ENCODE results near the gene TM2D3. TPM values are rescaled to one million over a fixed set of nuclear protein-coding genes. Genes with fewer than 3 reads are reported as not detected.

TM2D3 gene, protein sequence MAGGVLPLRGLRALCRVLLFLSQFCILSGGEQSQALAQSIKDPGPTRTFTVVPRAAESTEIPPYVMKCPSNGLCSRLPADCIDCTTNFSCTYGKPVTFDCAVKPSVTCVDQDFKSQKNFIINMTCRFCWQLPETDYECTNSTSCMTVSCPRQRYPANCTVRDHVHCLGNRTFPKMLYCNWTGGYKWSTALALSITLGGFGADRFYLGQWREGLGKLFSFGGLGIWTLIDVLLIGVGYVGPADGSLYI
- 59.1 TPM for total RNA-seq

DNA sequence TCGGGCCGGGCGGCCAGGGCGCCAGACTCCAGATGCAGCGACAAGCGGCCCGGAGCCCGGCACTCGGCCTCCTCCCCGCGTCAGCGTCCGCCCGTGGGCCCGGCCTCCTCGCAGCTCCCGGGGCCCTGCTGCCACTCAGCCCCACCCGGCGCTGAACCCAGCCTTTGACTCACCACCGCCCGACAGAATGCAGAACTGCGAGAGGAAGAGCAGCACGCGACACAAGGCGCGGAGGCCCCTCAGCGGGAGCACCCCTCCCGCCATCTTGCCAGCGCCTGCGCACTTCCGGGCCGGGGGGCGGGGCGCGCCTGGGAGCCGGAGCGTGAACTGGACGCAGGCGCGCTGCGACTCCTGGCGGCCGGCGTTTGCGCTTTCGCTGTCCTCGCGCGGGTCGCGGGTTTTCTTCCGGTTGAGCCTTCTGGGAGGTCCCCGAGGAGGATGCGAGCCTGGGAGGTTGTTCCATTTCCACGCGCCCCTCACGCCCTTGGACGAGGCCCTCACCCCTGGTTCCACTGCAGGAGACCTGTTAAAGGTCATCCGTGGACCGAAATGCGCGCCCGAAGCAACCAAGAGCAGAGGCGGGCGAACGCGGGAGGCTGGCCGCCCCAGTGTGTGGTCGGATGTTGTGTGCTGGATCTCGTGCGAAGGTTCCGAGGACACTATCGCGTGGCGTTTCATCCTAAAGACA is at the start of gene TM2D3:
TM2D3 (minus strand) TSS at position 284 of the 688 bp plus-strand sequence; CDS start at position 264, 20 bp downstream.
- peak; percentile 94 for DNase-seq (ENCODE audit: low spot score)

DNA sequence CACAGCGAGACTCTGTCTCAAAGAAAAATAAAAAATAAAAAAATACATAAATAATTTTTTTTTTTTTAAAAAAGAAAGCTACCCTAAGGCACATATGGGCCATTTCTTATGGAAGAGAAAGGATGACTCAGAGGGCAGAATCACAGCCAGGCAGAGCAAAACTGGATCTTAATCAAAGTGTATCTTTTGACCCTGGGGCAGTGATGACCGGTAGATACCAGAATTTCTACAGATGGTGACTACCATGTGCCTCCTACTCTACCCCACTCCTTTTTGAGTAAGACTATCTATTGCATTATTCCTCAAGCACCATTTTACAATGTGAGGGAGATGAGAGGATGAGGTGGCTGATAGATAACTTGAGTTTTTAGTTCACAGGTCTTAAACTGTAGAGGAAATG is 46.1 kb upstream of the TM2D3 start:
- no peak for DNase-seq (ENCODE audit: low spot score)

DNA sequence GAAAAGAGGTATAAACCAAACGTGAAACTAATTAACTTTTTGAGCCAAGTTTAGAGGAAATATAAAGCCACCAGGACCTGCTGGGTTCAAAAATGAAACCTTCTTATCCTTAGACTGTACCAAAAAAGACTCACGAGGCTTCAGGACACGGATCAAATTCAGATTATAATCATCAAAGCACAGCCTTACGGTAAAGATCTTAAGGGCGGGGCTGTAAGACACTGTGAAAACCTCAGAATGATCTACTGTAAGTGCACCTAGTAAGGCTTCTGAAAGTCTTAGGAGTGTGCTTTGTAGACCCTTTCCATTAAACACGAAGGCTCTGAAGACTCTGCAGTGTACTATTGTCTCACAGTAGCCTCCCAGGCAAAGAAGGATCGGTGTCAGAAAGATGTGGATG is 45.3 kb upstream of the TM2D3 start:
- DNase-seq (ENCODE audit: low spot score), result no peak

DNA sequence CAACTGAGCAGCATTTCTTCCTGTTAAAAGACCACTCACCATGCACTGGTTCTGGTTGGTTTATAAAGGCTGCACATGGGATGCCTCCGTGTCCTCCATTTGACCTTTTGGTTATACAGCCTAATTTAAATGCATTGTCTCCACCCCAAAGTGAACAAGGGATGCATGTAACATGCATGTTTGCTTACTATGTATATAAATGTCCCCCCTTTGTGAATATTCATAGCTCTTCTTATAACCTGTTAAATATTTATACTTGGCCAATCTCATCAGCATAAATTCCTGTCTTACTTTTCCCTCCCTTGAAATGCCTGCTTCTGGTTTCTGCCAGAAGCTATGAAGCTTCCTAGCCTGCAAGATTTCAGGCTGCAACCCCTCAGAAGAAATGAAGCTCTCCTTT is 44.6 kb upstream of the TM2D3 start:
- DNase-seq (ENCODE audit: low spot score), result no peak

DNA sequence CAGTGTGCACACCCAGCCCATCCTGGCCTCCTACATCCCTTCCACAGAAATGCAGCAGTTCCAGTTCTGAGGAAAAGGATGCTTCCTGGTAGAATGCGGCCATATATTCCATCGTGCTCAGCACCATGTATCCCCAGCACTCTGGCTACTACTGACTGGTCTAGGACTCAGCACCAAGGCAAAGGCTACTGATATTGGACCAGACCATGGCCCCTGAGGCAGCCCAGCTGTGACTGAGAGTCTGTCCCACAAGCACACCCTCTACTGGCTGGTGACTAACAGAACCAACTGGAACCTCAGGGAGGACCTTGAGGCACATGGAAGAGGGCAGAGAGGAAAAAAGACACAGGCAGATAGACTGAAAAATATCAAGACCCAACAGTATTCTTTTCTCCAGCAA is 42.1 kb upstream of the TM2D3 start:
- no peak for DNase-seq (ENCODE audit: low spot score)

DNA sequence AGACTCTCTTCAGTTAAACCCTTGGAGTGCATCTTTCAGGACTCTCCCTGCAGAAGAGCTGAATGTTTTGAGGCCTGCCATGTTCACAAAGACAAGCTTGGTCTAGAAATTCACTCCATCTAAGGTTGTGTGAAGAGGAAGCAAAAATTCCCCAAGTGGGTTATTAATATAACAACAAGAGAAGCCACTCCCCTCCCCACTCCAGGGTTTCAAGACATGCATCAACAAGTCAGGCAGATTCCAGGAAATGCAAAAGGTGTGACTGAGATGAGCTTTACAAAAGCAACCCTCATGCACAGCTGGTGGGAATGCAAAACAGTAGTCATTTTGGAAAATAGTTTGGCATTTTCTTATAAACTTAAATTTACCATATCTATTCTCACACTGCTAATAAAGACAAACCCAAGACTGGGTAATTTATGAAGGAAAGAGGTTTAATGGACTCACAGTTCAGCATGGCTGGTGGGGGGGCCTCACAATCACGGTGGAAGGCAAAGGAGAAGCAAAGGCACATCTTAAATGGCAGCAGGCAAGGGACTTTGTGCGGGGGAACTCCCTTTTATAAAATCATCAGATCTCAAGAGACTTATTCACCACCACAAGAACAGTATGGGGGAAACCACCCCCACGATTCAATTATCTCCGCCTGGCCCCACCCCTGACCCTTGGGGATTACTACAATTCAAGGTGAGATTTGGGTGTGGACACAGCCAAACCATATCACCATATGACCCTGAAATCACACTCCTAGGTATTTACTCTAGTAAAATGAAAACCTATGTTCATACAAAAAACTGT is 40.8 kb upstream of the TM2D3 start:
- DNase-seq (ENCODE audit: low spot score), result no peak

DNA sequence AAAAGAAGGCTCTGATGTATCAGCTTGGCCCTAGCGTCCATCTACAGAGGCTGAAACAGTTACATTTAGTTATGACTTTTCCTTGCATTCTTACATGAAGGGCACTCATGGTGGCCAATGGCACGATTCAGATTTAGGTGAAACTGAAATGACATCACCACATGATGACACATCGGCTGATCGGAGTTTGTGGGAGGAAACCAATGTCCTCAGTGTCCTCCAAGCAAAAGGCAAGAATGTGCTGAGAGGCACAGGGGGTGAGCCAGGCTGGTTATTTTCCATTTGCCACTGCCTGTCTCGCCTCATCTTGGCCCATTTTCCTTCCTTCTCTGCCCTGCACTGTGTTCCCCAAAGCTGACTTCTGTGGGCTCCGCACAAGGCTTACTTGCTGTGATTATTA is 37.7 kb upstream of the TM2D3 start:
- DNase-seq (ENCODE audit: low spot score), result no peak

DNA sequence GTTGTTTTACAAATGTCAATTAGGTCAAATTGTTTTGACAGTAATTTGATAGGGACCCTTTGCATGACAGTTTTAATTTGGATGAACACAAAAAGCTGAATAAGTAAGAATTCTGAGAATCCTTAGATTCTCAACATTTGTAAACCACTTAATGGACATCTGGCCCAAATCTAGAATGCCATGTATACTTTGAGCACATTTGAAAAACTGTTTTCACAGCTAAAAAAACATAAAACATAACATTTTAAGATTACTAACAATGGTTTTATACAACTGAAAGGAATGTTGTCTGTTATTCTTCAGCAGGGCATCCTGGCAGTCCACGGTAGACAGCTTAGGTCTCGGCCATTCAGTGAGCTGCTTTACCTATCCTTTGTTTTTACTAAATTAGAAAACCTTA is 34.5 kb upstream of the TM2D3 start:
- DNase-seq (ENCODE audit: low spot score), result no peak

DNA sequence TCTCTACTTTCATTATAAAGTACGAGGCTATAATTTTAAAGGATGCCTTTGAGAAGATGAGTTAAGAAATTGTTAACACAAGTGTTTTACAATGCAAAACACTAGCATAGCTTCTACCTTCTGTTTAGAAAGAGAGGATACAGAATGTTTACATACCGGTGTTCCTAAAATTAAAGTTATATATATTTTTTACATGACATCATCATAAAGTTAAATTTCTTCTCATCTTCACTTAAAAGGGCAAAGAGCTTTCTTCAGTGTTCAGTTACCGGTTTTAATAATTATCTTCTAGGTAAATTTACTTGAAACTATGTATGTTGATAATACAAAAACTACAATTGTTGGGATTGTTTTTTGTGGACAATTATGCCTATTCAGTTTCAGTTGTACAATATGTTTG is 32.7 kb upstream of the TM2D3 start:
- no peak for DNase-seq (ENCODE audit: low spot score)

DNA sequence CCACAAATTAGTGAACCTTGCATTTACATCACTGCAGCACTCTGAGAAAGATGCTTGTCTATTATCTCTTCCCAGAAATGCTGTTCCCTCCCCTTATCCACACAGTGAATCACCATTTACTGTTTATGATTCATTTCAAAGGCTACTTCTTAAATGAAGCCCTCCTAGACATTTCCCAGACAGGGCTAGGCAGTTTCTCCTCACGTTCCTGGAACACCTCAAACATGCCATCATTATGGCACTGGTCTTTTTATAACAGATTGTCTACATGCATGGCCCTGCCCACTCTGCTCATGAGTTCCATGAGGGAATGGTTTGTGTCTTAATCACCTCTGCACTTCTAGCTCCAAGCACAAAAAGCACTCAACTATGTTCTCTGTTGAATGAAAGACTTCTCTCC is 32.2 kb upstream of the TM2D3 start:
- no peak for DNase-seq (ENCODE audit: low spot score)

DNA sequence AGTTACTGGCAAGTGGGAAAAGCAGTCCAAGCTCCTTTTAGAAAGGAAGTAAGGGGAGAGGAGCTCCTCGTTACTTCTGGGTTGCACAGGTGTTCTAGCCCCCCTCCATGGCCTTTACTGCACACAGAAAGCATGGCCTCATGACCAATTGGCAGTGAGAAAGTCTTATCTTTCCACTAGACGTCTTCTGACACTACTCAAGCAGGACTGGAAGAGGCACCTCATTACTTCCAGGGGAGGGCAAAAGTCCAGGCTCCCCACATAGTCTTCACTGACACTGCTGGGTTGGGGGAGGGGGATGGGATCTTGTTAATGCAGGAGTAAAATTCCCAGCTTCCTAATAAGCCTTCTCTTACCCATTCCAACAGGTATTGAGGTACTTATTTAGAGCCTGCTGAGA is 27.6 kb upstream of the TM2D3 start:
- DNase-seq (ENCODE audit: low spot score), result no peak

DNA sequence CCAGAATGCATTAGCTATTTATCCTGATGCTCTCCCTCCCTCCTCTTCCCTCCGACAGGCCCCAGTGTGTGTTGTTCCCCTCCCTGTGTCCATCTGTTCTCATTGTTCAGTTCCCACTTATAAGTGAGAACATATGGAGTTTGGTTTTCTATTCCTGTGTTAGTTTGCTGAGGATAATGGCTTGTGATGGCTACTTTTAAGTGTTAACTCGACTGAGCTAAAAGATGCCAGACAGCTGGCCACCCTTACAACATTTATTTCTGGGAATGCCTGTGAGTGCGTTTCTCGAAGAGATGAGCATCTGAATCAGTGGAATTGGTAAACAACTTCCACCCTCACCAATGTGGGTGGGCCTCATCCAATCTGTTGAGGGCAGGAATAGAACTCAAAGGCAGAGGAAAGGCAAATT is 24.7 kb upstream of the TM2D3 start:
- DNase-seq (ENCODE audit: low spot score), result no peak

DNA sequence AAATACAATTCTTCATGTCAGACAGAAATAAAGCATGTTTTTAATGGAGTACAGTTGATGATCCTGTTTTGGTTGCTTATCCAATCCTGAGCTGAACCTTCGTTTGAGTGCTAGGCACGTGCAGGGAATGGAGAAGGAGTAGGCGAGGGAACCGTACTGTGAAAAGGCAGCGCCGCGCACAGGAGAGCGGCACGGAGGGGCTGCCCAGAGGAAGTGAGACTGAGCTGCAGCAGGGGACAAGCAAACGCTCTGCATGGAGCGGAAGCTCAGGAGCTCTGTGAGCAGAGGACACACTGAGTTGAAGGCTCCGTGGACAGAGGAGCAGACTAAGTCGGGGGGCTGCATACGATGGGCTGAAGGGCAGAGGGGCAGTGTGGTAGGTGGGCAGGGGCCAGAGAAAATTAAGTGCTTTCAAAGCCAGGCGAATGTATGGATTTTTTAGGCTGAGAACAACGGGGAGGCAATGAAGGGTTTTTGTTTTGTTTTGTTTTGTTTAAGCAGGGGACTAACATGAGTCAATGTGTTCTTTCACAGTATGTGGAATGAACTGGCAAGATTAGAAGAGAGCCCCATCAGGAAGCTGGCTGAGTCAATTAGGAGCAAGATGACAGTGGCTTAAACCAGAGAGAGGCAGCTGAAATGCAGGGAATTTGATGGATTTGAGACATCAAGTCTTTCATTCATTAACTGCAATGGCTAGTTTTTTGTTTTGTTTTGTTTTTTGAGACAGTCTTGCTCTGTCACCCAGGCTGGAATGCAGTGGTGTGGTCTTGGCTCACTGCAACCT is 23.8 kb upstream of the TM2D3 start:
- no peak for DNase-seq (ENCODE audit: low spot score)

DNA sequence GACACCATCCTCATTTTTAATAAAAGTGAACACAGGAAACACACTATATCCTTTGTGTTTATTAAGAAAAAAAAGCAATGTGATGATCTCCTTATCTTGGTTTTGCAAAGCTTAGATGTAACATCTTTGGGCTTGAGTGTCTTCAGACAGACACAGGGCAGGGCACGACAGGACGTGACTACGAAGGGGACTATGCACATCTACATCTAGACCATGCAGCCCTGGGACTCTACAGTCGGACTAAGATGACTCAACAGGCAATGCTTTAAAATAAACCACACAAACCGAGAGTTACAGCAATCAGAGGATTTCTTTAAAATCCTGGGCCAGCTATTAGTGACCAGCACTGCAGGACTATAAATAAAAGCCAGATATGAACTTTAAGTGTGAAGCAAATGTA is 22.8 kb upstream of the TM2D3 start:
- no peak for DNase-seq (ENCODE audit: low spot score)

DNA sequence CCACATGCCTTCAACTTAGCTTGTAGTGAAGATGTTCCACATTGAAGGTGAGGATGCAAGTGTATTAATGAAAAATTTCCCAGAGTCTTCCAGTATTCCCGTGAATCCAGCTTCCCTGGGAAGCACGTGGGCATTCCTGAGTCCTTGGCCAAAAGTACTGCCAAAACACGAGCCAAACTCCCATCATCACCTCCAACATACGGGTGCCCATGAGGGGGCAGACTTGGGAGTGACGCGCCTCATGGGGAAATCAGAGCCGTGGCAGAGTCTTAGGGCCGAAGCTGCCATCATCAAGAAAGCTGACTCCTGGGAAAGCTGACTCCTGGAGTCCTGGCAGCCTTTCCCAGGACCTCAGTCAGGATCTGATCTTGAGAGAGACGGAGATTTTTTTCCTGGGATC is 20.1 kb upstream of the TM2D3 start:
- peak; percentile 16 for DNase-seq (ENCODE audit: low spot score)

DNA sequence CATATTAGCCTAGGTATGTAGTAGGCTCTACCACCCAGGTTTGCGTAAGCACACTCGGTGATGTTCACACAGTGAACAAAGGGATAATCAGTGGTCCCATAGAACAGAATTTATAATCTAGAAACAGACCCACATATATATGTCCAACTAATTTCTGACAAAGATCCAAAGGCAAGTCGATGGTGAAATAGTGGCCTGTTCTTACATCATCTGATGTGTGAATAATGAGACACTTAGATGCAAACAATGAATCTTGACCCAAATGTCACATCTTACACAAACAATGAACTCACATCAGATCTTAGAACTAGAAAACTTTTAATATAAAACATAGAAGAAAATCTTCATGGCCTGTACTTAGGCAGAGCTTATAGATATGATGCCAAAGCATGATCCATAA is 17.6 kb upstream of the TM2D3 start:
- DNase-seq (ENCODE audit: low spot score), result no peak

DNA sequence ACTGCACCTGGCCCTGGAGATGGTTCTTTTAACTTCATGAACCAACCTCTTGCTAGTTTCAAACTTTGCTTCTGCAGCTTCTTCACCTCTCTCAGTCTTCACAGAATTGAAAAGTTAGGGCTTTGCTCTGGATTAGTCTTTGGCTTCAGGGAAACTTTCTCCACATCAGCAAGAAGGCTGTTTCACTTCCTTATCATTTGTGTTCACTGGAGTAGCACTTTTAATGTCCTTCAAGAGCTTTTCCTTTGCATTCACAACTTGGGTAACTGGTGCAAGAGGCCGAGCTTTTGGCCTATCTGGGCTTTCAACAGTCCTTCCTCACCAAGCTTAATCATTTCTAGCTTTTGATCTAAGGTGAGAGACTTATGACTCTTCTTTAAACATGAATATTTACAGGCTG is 15.7 kb upstream of the TM2D3 start:
- no peak for DNase-seq (ENCODE audit: low spot score)

DNA sequence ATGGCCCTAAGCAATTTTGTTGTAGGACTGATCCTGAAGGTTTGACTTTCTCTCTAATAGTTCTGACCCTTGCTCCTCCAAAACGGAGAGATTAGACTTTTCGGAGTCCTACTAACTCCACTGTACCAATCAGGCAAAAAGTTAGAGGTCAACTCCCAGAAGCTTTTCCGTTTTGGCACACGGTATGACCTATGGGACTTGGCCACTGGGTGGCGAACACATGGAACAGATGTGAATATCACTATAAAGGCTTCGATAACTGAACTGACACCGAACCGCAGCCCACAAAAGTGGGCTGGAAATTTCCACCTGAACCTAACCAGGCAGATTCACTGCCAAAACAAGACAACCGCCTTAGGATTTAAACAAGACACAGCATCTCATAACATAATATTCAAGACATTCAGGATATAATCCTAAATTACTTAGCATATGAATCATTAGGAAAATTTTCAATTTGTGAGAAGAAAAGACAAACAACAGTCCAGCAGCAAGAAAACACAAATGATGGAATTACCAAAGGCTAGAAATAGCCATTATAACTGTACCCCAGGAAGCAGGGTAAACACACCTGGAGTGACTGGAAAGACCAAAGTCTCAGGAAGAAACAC is 12.2 kb upstream of the TM2D3 start:
- no peak for DNase-seq (ENCODE audit: low spot score)

DNA sequence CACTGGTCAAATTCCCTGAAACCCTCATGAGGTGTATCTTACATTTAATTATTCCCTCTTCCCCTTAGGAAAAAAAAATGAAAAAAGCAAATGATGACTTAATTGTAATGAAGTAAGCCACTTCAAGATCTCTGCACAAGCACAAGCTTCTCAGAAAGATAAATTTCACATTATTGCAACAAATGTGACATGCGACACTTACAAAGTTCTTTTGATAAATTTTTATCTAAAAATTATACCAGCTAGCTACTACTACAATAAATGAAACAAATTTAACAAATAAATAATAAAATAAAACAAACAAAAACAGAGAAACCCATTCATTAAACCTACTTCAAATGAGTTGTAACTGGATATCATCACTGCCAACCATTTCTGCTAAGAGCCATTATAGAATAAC is 10.0 kb upstream of the TM2D3 start:
- DNase-seq (ENCODE audit: low spot score), result no peak

DNA sequence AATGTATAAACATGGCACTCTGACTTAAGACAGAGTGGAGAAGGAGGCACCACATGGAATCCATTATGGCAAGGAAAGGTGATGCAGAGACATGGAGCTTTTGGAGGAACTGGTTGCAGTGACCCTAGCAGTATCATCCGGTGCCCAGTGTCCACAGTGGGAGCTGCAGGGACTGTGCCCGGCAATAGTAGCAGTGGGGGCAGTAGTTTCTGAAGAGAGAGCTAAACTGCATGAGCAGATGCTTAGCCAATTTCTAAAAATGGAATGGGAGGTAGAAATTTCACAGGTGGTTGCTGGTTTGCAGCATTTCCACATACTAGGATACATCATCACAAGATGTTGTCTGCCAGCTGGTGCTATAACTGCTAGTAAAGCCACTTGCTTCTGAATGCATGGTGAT is 7.8 kb upstream of the TM2D3 start:
- no peak for DNase-seq (ENCODE audit: low spot score)

DNA sequence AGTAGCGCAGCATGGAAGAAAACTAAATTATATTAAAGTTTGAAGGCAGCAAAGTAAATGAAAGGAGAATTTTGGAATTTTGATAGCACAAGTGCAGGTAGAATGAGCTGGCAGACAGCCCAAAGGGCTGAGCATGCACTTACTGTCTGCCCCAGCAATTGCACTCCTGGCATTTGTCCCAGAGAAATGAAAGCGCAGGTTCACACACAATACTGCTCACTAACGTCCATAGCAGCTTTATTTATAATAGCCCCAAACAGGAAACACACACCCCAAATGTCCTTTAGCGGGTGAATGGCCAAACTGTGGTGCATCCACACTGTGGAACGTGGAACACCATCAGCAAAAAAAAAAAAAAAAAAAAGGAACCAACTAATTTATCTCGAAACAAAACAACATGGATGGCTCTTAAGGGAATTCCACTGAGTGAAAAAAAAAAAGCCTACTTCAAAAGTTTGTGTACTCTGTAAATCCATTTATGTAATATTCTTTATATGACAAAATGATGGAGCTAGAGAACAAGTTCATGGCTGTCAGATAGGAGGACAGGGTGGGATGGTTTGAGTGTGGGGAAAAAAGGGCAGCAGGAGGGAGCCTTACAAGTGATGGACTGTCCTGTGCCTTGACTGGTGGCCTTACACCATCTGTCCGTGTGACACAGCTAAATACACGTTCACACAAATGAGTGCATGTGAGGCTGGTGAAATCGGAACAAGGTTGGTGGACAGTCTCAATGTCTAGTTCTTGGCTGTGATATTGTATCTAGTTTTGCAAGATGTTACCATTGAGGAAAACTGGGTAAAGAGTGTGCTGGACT is 6.0 kb upstream of the TM2D3 start:
- DNase-seq (ENCODE audit: low spot score), result no peak
